Panc1 (cell line): ENCODE data around the gene TMPRSS13. TPM values are rescaled to one million over a fixed set of nuclear protein-coding genes. Genes with fewer than 3 reads are reported as not detected.
A peak's percentile ranks its signal among the peaks of the same experiment; 100 is the strongest.

ENCODE experiments used
- ATAC-seq: fragments of 200-7000 bp; cut with Tn5 transposase; 2 replicates; pipeline ENCODE4 v1.9.1; 2020; ENCODE audit warnings: mild to moderate bottlenecking, moderate library complexity
- BruUV-seq: library from RNA; stranded (reverse); fragments of 400-500 nt; replicated peaks from 2 replicates; lab custom pipeline; 2021; lab: Mats Ljungman, UMichigan
- CTCF ChIA-PET: fragments of 300-600 bp; sonication (Branson Sonifier 250); formaldehyde crosslinking; loops from one replicate; lab custom pipeline; 2022; ENCODE audit warnings: antibody characterized with exemption; lab: Charles Lee
- POLR2A ChIA-PET: fragments of 300-600 bp; sonication (Branson Sonifier 250); formaldehyde crosslinking; loops from one replicate; lab custom pipeline; 2022; ENCODE audit warnings: antibody characterized with exemption; lab: Charles Lee
- DNase-seq: peaks from one replicate; pipeline ENCODE4 v3.0.0-alpha.2; 2010; ENCODE audit warnings: low read depth, low spot score
- H3K27ac ChIP-seq: 2 replicates; pipeline ENCODE4 v1.5.1; 2011; ENCODE audit warnings: mild to moderate bottlenecking, low read length, inconsistent platforms
- H3K27me3 ChIP-seq: fragments of 200-500 bp; sonication (Bioruptor generic); 2 replicates; pipeline ENCODE4 v1.6.0; 2014; ENCODE audit warnings: low read length, inconsistent platforms; ENCODE audit not compliant: control insufficient read depth, insufficient read depth
- H3K36me3 ChIP-seq: fragments of 200-500 bp; sonication (Bioruptor generic); 2 replicates; pipeline ENCODE4 v1.5.1; 2014; ENCODE audit warnings: inconsistent platforms, mild to moderate bottlenecking, low read length, moderate library complexity; ENCODE audit not compliant: control insufficient read depth, insufficient read depth
- H3K4me1 ChIP-seq: 2 replicates; pipeline ENCODE4 v1.5.1; 2011; ENCODE audit warnings: inconsistent platforms, mild to moderate bottlenecking, low read length, moderate library complexity; ENCODE audit not compliant: control insufficient read depth, insufficient read depth
- H3K4me3 ChIP-seq, 2 experiments: 2 replicates each; pipeline ENCODE4 v1.5.1; 2011 to 2012; ENCODE audit warnings: low read depth in 2 of 2, low read length in 2 of 2, mild to moderate bottlenecking in 2 of 2, inconsistent platforms in 1 of 2, moderate library complexity in 1 of 2
- H3K9me3 ChIP-seq: fragments of 200-500 bp; sonication (Bioruptor generic); 2 replicates; pipeline ENCODE4 v1.5.1; 2014; ENCODE audit warnings: low read depth, mild to moderate bottlenecking, inconsistent platforms, low read length, moderate library complexity; ENCODE audit not compliant: control insufficient read depth, insufficient read depth
- POLR2AphosphoS5 ChIP-seq: IDR thresholded peaks from 2 replicates; pipeline ENCODE4 v1.6.1; 2012; ENCODE audit warnings: mild to moderate bottlenecking, low read depth, low read length, moderate library complexity
- SIN3A ChIP-seq: IDR thresholded peaks from 2 replicates; pipeline ENCODE4 v1.6.1; 2012; ENCODE audit warnings: low read depth, mild to moderate bottlenecking, low read length, moderate library complexity, borderline replicate concordance; ENCODE audit not compliant: insufficient read depth
- TCF7L2 ChIP-seq: IDR thresholded peaks from 2 replicates; pipeline ENCODE4 v1.6.1; 2011; ENCODE audit warnings: mild to moderate bottlenecking, low read depth, low read length, inconsistent platforms
- in situ Hi-C: cut with HindIII; loops from 2 replicates; pipeline ENCODE4 v1.10.0; 2016; ENCODE audit warnings: low sequenced_read_pairs, low pct_unique_long_range_greater_than_20kb
- intact Hi-C: fragments of 100-400 bp; cut with micrococcal nuclease; formaldehyde crosslinking; loops from one replicate; pipeline ENCODE4 v1.10.0; 2022; ENCODE audit not compliant: unreplicated experiment
- total RNA-seq: library from RNA; stranded (reverse); gene quantifications from one replicate; pipeline ENCODE4 v1.2.1, GENCODE V29; 2021; ENCODE audit not compliant: unreplicated experiment
- TF ChIP-seq, protein P1 (sequence below): fragments of 450-650 bp; IDR thresholded peaks from 2 replicates; pipeline ENCODE4 v1.5.1; 2017; ENCODE audit warnings: mild to moderate bottlenecking
- TF ChIP-seq, protein P2 (sequence below), 2 experiments: IDR thresholded peaks; 2 replicates each; pipeline ENCODE4 v1.6.1; 2011 to 2012; ENCODE audit warnings: low read depth in 2 of 2, control low read depth in 1 of 2, low read length in 1 of 2, mild to moderate bottlenecking in 1 of 2, moderate library complexity in 1 of 2; ENCODE audit not compliant: insufficient read depth in 1 of 2

TMPRSS13 gene
- total RNA-seq, 1 experiment from 2014 or later, result not detected

DNA sequence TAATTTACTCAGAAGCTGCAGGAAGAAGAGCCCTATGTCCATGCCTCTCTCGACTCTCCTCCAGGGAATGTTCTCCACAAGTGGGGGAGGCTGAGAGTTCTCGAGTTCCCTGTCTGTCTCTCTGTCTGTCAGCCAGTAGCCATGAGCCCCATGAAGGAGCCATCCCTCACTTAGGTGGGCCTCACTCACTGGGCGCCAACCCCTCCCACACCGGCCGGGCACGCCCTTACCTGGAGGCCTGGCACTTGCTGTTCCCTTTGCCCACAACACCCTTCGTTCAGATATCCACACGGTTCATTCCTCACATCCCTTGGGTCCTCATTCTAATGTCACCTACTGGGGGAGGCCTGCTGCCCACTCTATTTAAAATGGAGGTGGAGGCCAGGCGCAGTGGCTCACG is 42.8 kb upstream of the TMPRSS13 start:
- ATAC-seq (no peak), DNase-seq (no peak)
- H3K27me3 ChIP-seq, result peaks cover 2% of the 10 kb centered on the region; the same call in 1 of the 2 replicates
- H3K9me3 ChIP-seq, result no peaks in the 10 kb centered on the region
- no TSS peak for BruUV-seq
- no peak overlapping the region for H3K27ac ChIP-seq
- no peak overlapping the region for H3K4me3 ChIP-seq
- H3K36me3 ChIP-seq, result no peaks in the 10 kb centered on the region
- in situ Hi-C loops, result no loop called here
- peaks cover 8% of the 10 kb centered on the region; the same call in 1 of the 2 replicates for H3K4me1 ChIP-seq
- ChIA-PET CTCF (no interaction called here), POLR2A (no interaction called here)
- TF ChIP-seq, protein P1, sequence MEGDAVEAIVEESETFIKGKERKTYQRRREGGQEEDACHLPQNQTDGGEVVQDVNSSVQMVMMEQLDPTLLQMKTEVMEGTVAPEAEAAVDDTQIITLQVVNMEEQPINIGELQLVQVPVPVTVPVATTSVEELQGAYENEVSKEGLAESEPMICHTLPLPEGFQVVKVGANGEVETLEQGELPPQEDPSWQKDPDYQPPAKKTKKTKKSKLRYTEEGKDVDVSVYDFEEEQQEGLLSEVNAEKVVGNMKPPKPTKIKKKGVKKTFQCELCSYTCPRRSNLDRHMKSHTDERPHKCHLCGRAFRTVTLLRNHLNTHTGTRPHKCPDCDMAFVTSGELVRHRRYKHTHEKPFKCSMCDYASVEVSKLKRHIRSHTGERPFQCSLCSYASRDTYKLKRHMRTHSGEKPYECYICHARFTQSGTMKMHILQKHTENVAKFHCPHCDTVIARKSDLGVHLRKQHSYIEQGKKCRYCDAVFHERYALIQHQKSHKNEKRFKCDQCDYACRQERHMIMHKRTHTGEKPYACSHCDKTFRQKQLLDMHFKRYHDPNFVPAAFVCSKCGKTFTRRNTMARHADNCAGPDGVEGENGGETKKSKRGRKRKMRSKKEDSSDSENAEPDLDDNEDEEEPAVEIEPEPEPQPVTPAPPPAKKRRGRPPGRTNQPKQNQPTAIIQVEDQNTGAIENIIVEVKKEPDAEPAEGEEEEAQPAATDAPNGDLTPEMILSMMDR, result no peak
- TF ChIP-seq, protein P2, sequence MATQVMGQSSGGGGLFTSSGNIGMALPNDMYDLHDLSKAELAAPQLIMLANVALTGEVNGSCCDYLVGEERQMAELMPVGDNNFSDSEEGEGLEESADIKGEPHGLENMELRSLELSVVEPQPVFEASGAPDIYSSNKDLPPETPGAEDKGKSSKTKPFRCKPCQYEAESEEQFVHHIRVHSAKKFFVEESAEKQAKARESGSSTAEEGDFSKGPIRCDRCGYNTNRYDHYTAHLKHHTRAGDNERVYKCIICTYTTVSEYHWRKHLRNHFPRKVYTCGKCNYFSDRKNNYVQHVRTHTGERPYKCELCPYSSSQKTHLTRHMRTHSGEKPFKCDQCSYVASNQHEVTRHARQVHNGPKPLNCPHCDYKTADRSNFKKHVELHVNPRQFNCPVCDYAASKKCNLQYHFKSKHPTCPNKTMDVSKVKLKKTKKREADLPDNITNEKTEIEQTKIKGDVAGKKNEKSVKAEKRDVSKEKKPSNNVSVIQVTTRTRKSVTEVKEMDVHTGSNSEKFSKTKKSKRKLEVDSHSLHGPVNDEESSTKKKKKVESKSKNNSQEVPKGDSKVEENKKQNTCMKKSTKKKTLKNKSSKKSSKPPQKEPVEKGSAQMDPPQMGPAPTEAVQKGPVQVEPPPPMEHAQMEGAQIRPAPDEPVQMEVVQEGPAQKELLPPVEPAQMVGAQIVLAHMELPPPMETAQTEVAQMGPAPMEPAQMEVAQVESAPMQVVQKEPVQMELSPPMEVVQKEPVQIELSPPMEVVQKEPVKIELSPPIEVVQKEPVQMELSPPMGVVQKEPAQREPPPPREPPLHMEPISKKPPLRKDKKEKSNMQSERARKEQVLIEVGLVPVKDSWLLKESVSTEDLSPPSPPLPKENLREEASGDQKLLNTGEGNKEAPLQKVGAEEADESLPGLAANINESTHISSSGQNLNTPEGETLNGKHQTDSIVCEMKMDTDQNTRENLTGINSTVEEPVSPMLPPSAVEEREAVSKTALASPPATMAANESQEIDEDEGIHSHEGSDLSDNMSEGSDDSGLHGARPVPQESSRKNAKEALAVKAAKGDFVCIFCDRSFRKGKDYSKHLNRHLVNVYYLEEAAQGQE (IDR thresholded peaks at IDR 0.05; ENCODE audit: insufficient read depth in 1 of 2, low read depth in 2 of 2, low read length in 1 of 2), result no peak
- TF ChIP-seq POLR2AphosphoS5 (no peak), TCF7L2 (no peak), SIN3A (no peak)
- intact Hi-C loops, result no loop called here

DNA sequence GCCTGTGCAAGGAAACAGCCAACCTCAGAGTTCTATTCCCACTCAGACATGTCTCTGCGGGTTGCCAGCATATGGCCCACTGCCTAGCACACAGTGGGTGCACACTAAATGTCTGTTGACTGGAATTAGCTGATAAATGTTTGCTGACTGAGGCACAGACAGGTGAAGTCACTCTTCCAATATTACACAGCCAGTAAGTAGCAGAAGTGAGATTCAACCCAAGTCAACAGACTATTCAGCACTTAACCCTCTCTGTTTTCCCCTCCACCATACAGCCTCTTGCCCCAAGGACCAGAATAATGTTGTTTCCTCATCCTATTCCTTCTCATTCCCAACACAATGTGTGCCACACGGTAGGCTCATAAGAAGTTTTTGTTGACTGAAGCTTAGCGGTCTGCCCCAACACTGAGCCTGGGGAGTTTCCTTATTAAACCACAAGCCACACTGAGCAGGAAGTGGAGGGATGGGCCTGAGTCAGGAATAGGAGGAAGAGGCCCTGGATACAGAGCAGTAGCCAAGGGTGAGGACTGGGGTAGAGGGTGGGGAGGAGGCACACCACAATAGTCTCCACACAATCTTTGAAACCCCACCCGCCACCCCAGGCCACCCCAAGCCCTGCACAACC is 41.3 kb upstream of the TMPRSS13 start:
- peaks cover 2% of the 10 kb centered on the region; the same call in 1 of the 2 replicates for H3K27me3 ChIP-seq
- no peaks in the 10 kb centered on the region for H3K9me3 ChIP-seq
- ChIA-PET CTCF (no interaction called here), POLR2A (no interaction called here)
- intact Hi-C loops, result no loop called here
- TF ChIP-seq, protein P1, result no peak
- TF ChIP-seq POLR2AphosphoS5 (no peak), SIN3A (no peak), TCF7L2 (no peak)
- TF ChIP-seq, protein P2 (IDR thresholded peaks at IDR 0.05; ENCODE audit: insufficient read depth in 1 of 2, low read depth in 2 of 2, low read length in 1 of 2), result no peak
- H3K36me3 ChIP-seq, result no peaks in the 10 kb centered on the region
- in situ Hi-C loops, result no loop called here
- DNase-seq, result no peak
- BruUV-seq, result no TSS peak
- peak; percentile 53; the same call in 1 of the 2 replicates for ATAC-seq
- peaks cover 8% of the 10 kb centered on the region; the same call in 1 of the 2 replicates for H3K4me1 ChIP-seq
- no peak overlapping the region for H3K27ac ChIP-seq
- no peak overlapping the region for H3K4me3 ChIP-seq
